K562 (cell line): Measurements from ENCODE around the gene APC. TPM values are rescaled to one million over a fixed set of nuclear protein-coding genes. Genes with fewer than 3 reads are reported as not detected.

Experiments used
- ATAC-seq: fragments of 200-7000 bp; cut with Tn5 transposase; 3 replicates; pipeline ENCODE4 v1.9.1; 2020; ENCODE audit warnings: moderate library complexity
- BruUV-seq: library from RNA; stranded (reverse); fragments of 400-500 nt; replicated peaks from 2 replicates; lab custom pipeline; 2021; lab: Mats Ljungman, UMichigan
- CTCF ChIA-PET: fragments of 300-600 bp; formaldehyde crosslinking; extraction: SDS; loops from one replicate; lab custom pipeline; 2021; ENCODE audit warnings: low intra/inter-chr PET ratio; lab: Yijun Ruan, JAX
- POLR2A ChIA-PET: fragments of 300-600, 350-650 bp; sonication (Branson Sonifier 250); formaldehyde crosslinking; extraction: SDS; loops from one replicate; lab custom pipeline; 2021; ENCODE audit warnings: antibody characterized with exemption, inconsistent platforms; lab: Yijun Ruan, JAX
- DNase-seq, 4 experiments: peaks; one replicate each; pipeline versions ENCODE4 v3.0.0 to v3.0.0-alpha.2; 2011 to 2018; ENCODE audit warnings: low spot score in 3 of 4, mixed read lengths in 3 of 4; ENCODE audit errors: extremely low read depth in 1 of 4
- FAIRE-seq: peaks from 2 replicates; lab custom pipeline; 2011; peaks lifted over from hg19 to GRCh38; lab: Jason Lieb, UNC
- H2AFZ ChIP-seq: 2 replicates; pipeline ENCODE4 v1.6.0; 2011; ENCODE audit warnings: low read depth, low read length, control low read depth, inconsistent platforms
- H3K27ac ChIP-seq: fragments of 200-600 bp; 3 replicates; pipeline ENCODE4 v1.8.0; 2011; ENCODE audit warnings: low read depth, mild to moderate bottlenecking, control low read depth, inconsistent platforms, low read length, moderate library complexity, mixed read lengths; ENCODE audit errors: extremely low read depth
- H3K27me3 ChIP-seq, 2 experiments: fragments of 300-600 bp in 1 of 2; 2 replicates in 1 of 2; 3 replicates in 1 of 2; pipeline versions ENCODE4 v1.6.0 to v1.8.0; 2011; ENCODE audit warnings: inconsistent platforms in 2 of 2, low read length in 2 of 2, mild to moderate bottlenecking in 1 of 2, mixed read lengths in 1 of 2, moderate library complexity in 1 of 2; ENCODE audit not compliant: control insufficient read depth in 2 of 2, insufficient read depth in 2 of 2
- H3K36me3 ChIP-seq: fragments of 300-600 bp; 3 replicates; pipeline ENCODE4 v1.8.0; 2011; ENCODE audit warnings: mild to moderate bottlenecking, low read length, inconsistent platforms; ENCODE audit not compliant: control insufficient read depth, insufficient read depth
- H3K4me1 ChIP-seq, 2 experiments: fragments of 200-600 bp in 1 of 2; replicated peaks in 1 of 2; 2 replicates in 1 of 2; 3 replicates in 1 of 2; pipeline versions ENCODE4 v1.5.1 to v1.8.0; 2011; ENCODE audit warnings: inconsistent platforms in 2 of 2, low read length in 2 of 2, mild to moderate bottlenecking in 1 of 2, mixed read lengths in 1 of 2, moderate library complexity in 1 of 2; ENCODE audit not compliant: control insufficient read depth in 2 of 2, insufficient read depth in 2 of 2
- H3K4me2 ChIP-seq: 2 replicates; pipeline ENCODE4 v1.6.1; 2011; ENCODE audit warnings: low read length, control low read depth, inconsistent platforms, mixed read lengths; ENCODE audit not compliant: insufficient read depth
- H3K4me3 ChIP-seq: fragments of 200-600 bp; sonication (generic), shearing (Covaris generic); 2 replicates; pipeline ENCODE4 v1.5.1; 2016; ENCODE audit warnings: control low read depth, inconsistent platforms
- H3K79me2 ChIP-seq: fragments of 200-600 bp; 3 replicates; pipeline ENCODE4 v1.8.0; 2011; ENCODE audit warnings: low read length, inconsistent platforms; ENCODE audit not compliant: control insufficient read depth, insufficient read depth
- H3K9ac ChIP-seq, 2 experiments: 2 replicates each; pipeline versions ENCODE4 v1.6.0 to v1.6.1; 2011; ENCODE audit warnings: low read depth in 2 of 2, low read length in 2 of 2, control low read depth in 1 of 2, inconsistent platforms in 1 of 2, mild to moderate bottlenecking in 1 of 2, mixed read lengths in 1 of 2; ENCODE audit not compliant: insufficient read depth in 1 of 2
- H3K9me1 ChIP-seq: one replicate; pipeline ENCODE4 v1.6.0; 2011; ENCODE audit warnings: inconsistent platforms, mild to moderate bottlenecking, low read length, moderate library complexity; ENCODE audit not compliant: control insufficient read depth, insufficient read depth
- H3K9me3 ChIP-seq: replicated peaks from 2 replicates; pipeline ENCODE4 v1.5.1; 2011; ENCODE audit warnings: low read depth, low read length, inconsistent platforms; ENCODE audit not compliant: control insufficient read depth, insufficient read depth
- H4K20me1 ChIP-seq: replicated peaks from 2 replicates; pipeline ENCODE4 v1.6.1; 2011; ENCODE audit warnings: low read length, inconsistent platforms, mixed read lengths; ENCODE audit not compliant: control insufficient read depth, insufficient read depth
- FOXP1 ChIP-seq: sonication (generic); formaldehyde crosslinking; IDR thresholded peaks from 2 replicates; pipeline ENCODE4 v1.8.0; 2022; ENCODE audit warnings: mild to moderate bottlenecking, missing genetic modification reagents
- HDAC2 ChIP-seq: fragments of 450-650 bp; IDR thresholded peaks from 2 replicates; pipeline ENCODE4 v1.6.1; 2016; ENCODE audit warnings: mild to moderate bottlenecking
- ZNF24 ChIP-seq: fragments of 450-650 bp; IDR thresholded peaks from 2 replicates; pipeline ENCODE4 v1.6.1; 2016
- in situ Hi-C: fragments of 300-500 bp; cut with MboI; formaldehyde crosslinking; loops from 4 replicates; pipeline ENCODE4 v1.15.0; 2018; ENCODE audit warnings: inconsistent platforms, mixed read lengths
- intact Hi-C: fragments of 100-400 bp; cut with micrococcal nuclease; formaldehyde crosslinking; loops from 2 replicates; pipeline ENCODE4 v1.14.2; 2022
- polyA plus RNA-seq, 8 experiments: library from polyadenylated mRNA; depleted of rRNA in 4 of 8; stranded (reverse) in 5 of 8; unstranded in 3 of 8; fragments of >200 nt; fragmentation: Nextera tagmentation in 2 of 8; fragmentation: Illumina TruSeq in 1 of 8; extraction: Ambion mirVana in 2 of 8; extraction: Trizol in 1 of 8; gene quantifications; 2 replicates each; pipeline versions ENCODE4 v1.2.1 to v1.2.3, GENCODE V29; 2011 to 2014; ENCODE audit warnings: inconsistent platforms in 1 of 8, missing spikeins in 1 of 8
- total RNA-seq, 7 experiments: library from RNA; depleted of rRNA in 6 of 7; stranded (reverse); fragments of >200 nt in 6 of 7; fragmentation: Illumina TruSeq in 2 of 7; extraction: Trizol in 2 of 7; gene quantifications; 2 replicates each; pipeline versions ENCODE4 v1.2.1 to v1.2.3, GENCODE V29; 2011 to 2021; ENCODE audit warnings: low replicate concordance in 1 of 7
- TF ChIP-seq, protein P1 (sequence below): fragments of 250-450 bp; sonication (Bioruptor Pico); IDR thresholded peaks from 2 replicates; pipeline ENCODE4 v1.6.1; 2021; ENCODE audit warnings: mild to moderate bottlenecking
- TF ChIP-seq, protein P2 (sequence below): fragments of 450-650 bp; formaldehyde crosslinking; conservative IDR thresholded peaks from 2 replicates; pipeline ENCODE4 v1.4.0; 2022; ENCODE audit warnings: mild to moderate bottlenecking, missing genetic modification characterization

APC gene
- total and polyA plus RNA-seq, 9 of the 15 experiments (the other 6 are each of a cell fraction or from before 2014, with no cell fraction given) = 5.7 to 29.5 (median 15.4) TPM

DNA sequence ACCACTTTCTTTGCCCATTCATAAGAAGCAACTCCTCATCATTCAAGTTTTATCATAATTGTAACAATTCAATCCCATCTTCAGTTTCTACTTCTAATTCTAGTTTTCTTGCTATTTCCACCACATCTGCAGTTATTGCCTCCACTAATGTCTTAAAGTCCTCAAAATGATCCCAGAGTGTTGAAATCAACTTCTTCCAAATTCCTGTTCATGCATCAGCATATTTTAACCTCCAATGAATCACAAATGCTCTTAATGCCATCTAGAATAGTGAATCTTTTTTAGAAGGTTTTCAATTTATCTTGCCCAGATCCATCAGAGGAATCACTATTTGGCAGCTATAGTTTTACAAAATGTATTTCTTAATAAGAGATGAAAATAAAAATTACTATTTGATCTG is 120.2 kb downstream of the APC start:
- POLR2A ChIA-PET = no interaction called here
- no peaks in the 10 kb centered on the region for H3K27me3 ChIP-seq
- intact Hi-C loops (no loop called here), in situ Hi-C loops (no loop called here)
- no peaks in the 10 kb centered on the region for H3K9me1 ChIP-seq
- CTCF ChIA-PET = no interaction called here
- FAIRE-seq (no peak), ATAC-seq (no peak), DNase-seq (no peak)
- no peak overlapping the region for H3K4me3 ChIP-seq
- no peak overlapping the region for H3K9ac ChIP-seq
- H3K4me1 ChIP-seq = peaks cover 0 to 10% of the 10 kb centered on the region in 2 experiments; a peak in 2 of 5 replicates
- H3K79me2 ChIP-seq = peaks cover 23% of the 10 kb centered on the region
- H3K9me3 ChIP-seq = no peaks in the 10 kb centered on the region; the same call in 1 of the 2 replicates
- no peak overlapping the region for H2AFZ ChIP-seq
- H3K36me3 ChIP-seq = peaks cover 6% of the 10 kb centered on the region
- H3K4me2 ChIP-seq = no peak overlapping the region
- no peak overlapping the region for H3K27ac ChIP-seq
- no peak for TF ChIP-seq FOXP1 (CRISPR knock-in tag)
- TF ChIP-seq, protein P1, sequence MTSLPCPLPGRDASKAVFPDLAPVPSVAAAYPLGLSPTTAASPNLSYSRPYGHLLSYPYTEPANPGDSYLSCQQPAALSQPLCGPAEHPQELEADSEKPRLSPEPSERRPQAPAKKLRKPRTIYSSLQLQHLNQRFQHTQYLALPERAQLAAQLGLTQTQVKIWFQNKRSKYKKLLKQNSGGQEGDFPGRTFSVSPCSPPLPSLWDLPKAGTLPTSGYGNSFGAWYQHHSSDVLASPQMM (CRISPR knock-in tag) = no peak
- no peak for TF ChIP-seq ZNF24
- no peak for TF ChIP-seq HDAC2
- TF ChIP-seq, protein P2, sequence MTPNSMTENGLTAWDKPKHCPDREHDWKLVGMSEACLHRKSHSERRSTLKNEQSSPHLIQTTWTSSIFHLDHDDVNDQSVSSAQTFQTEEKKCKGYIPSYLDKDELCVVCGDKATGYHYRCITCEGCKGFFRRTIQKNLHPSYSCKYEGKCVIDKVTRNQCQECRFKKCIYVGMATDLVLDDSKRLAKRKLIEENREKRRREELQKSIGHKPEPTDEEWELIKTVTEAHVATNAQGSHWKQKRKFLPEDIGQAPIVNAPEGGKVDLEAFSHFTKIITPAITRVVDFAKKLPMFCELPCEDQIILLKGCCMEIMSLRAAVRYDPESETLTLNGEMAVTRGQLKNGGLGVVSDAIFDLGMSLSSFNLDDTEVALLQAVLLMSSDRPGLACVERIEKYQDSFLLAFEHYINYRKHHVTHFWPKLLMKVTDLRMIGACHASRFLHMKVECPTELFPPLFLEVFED = no peak
- no peaks in the 10 kb centered on the region for H4K20me1 ChIP-seq
- BruUV-seq = no TSS peak
